Activated gamma-delta T cell treated with Interleukin-2 at 50 U/mL for 16 hours (primary cell): Measurements from ENCODE around the gene YWHAE.
"Not testable (repeated sequence)": the region's sequence is repeated elsewhere in the genome, so short reads cannot be mapped to it uniquely, and the experiment has no call there.

ENCODE experiments used
- DNase-seq: peaks from one replicate; pipeline ENCODE4 v3.0.0-alpha.2; 2020

YWHAE gene

GRCh38 chr17:1324201-1324771 is 75.7 kb downstream of the YWHAE start:
- no peak for DNase-seq

- no peak for DNase-seq
Measured at GRCh38 chr17:1323336-1323735, 76.7 kb downstream of the YWHAE start.

DNA sequence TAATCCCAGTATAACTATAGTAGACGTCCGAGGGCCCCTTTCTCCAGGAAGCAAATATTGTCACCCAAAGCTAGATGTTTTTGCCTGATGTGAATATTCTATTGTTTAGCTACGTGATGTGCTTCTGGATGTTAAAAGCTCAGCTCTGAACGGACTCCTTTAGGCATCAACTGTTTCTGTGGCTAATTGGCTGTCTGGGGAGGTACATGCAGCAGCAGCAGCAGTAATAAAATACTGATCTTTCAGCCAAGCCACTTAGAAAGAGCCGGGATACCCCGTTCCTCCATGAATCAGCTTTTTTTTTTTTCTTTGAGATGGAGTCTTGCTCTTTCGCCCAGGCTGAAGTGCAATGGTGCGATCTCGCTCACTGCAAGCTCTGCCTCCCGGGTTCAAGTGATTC is 77.5 kb downstream of the YWHAE start:
- DNase-seq, result no peak

GRCh38 chr17:1322014-1322428 is 78.0 kb downstream of the YWHAE start:
- no peak for DNase-seq

- no peak for DNase-seq
Measured at GRCh38 chr17:1315891-1316403, 84.1 kb downstream of the YWHAE start.

GRCh38 chr17:1315409-1315808 is 84.6 kb downstream of the YWHAE start:
- DNase-seq, result no peak

- DNase-seq, result no peak
Measured at GRCh38 chr17:1313270-1314005, 86.6 kb downstream of the YWHAE start.

DNA sequence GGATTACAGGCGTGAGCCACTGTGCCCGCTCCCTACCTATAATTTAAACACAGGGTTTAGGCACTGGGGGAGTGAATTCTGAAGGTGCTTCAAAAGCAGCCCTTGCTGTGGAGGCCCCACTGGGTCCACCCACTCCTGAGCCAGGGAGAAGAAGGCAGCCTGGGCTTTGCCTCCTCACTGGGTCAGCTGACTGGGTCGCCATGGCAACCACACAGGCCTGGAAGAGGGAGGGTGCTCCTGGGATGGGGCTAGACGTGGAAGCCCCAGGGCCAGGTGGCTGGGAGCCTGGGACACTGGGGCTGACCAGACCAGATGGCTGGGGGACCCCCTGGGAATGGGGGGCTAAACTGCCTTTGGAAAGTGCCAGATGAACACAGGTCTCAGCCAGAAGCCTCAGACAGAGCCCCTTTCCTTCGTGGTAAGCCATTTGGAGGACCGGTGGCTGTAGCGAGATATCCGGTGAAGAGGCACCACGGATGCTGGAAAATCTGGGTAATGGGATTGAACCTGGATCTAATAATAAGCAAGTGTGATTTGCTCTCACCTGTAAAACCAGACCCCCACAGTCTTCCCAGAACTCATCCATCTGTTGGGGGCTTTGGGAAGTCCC is 87.7 kb downstream of the YWHAE start:
- DNase-seq, result no peak

- not testable (repeated sequence) for DNase-seq
Measured at GRCh38 chr17:1307829-1308228, 92.2 kb downstream of the YWHAE start.

DNA sequence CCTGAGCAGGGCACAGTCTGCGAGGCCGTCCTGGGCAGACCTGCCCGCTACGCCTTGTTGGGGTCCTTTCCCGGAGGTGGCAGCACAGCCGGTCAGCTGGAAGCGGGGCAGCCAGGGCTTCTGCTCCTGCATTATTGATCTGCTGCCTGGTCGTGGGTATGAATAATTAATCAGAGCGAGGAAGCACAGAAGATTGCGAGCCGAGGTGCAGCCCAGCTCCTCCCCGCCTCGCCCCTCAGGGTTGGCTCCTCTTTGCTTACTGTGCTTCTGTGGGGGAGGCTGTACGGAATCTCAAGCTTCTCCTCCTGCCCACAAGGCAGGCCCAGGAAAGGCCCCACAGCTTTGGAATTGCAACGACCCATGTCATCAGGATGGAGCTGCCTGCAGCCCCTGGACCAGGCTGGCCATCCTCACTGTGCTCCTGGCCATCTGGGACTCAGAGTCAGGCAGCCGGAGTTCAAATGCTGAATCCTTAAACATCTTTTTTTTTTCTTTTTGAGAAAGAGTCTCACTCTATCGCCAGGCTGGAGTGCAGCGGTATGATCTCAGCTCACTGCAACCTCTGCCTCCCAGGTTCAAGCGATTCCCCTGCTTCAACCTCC is 95.0 kb downstream of the YWHAE start:
- no peak for DNase-seq

DNA sequence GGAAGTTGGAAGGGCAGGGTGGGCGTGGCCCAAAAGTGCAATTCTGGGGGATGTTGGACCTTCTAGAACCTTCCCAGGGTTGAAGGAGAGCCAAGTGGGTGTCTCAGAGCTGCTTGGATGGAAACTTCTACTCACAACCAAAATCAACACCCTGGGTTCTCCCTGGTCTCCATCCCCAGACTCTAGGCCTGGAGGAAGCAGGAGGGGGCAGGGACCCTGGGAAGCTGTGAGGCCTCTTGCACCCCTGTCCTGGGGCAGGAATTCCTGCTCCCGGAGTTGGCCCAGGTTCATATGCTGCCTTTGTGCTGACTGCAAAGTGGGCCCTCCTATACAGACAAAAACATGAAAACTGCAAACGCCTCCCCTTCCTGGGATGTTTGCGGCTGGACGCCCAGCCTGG is 95.5 kb downstream of the YWHAE start:
- DNase-seq, result no peak

GRCh38 chr17:1302761-1303160 is 97.3 kb downstream of the YWHAE start:
- DNase-seq, result no peak

- DNase-seq, result no peak
Measured at GRCh38 chr17:1301546-1301945, 98.5 kb downstream of the YWHAE start.

DNA sequence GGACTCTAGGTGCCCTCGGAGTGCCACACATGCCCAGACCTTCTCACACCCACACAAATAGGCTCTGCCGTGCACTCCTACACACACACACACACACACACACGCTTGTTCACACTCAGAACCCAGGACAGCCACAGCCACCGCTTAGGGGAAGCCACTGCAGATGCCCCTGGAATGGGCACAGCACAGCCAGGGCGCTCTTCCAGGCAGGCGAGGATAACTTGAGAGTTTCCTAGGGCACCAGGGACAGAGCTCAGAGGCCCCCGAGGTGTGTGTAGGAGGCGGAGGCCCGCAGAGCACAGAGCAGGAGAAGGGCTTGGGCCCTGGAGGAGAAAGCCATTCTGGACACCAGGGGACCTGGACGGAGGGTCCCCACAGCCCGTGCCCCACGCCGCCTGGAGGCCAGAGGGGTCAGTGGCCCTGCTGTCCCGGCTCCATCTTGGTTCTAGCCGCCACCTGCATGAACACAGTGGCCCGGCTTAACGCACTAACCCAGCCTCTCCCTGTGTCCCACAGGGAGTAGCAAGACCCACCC is 99.6 kb downstream of the YWHAE start:
- DNase-seq, result no peak

DNA sequence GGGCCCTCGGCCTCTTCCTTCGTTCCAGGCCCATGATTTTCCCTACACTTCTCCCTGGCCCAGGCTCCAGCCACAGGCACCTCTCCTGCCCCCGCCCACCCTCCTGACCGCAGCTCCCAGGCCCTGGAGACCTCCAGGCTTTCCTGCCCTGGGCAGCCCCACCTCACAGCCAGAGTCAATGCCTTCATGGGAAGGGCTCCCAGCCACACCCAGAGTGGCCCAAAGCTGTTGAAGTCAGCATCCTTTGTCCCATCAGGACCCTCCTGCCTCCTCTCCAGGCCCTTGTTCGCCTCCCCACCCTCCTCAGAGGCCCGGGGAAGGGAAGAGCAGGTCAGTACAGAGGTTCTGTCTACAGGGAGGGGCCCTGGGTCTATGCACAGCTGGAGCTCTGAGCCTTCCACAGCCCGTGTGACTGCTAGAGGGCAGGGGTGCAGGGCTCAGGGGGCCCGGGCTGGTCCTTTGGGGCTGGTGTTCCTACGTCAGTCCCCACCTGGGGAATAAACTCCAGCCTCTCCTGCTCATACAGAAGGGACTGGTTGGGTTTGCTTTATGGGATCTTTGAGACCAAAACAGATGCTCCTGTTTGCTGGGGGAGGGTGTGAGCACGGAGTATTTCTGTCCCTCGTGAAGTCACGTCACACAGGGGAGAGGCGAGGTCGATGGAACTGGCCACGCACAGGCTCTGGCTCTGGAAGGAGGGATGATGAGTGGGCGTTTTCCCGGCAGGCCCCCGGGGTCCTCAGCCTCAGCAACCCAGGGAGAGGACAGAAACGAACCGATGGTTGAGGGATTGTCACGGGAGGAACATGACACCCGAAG is 100.3 kb downstream of the YWHAE start:
- no peak for DNase-seq

- no peak for DNase-seq
Measured at GRCh38 chr17:1298606-1299005, 101.4 kb downstream of the YWHAE start.
